ENCODE results near the gene EHMT1.

Gene EHMT1

GRCh38 chr9:137645211-137645610, 26.4 kb downstream of the EHMT1 start:
- H3K9ac ChIP-seq (ENCODE audit: low read depth in 1 of 2, low read length in 2 of 2) = no peak overlapping the region
- no peaks in the 10 kb centered on the region for H3K9me3 ChIP-seq (ENCODE audit: control insufficient read depth in 1 of 2, low read length in 2 of 2)
- H3K27me3 ChIP-seq (ENCODE audit: control insufficient read depth in 1 of 2, insufficient read depth in 2 of 2, low read length in 2 of 2) = no peaks in the 10 kb centered on the region
- no peak overlapping the region for H3K4me3 ChIP-seq (ENCODE audit: low read depth in 1 of 2, low read length in 2 of 2)
- H3K4me1 ChIP-seq (ENCODE audit: control insufficient read depth in 1 of 2, insufficient read depth in 2 of 2, low read length in 2 of 2) = no peaks in the 10 kb centered on the region
- H3K36me3 ChIP-seq (ENCODE audit: control insufficient read depth in 1 of 2, insufficient read depth in 2 of 2, low read length in 2 of 2) = peaks cover 5 to 19% of the 10 kb centered on the region in 2 donors
- H3K27ac ChIP-seq (ENCODE audit: low read depth, low read length) = no peak overlapping the region

GRCh38 chr9:137646341-137646740, 27.5 kb downstream of the EHMT1 start:
- Histone ChIP-seq H3K36me3 (ENCODE audit: control insufficient read depth in 1 of 2, insufficient read depth in 2 of 2, low read length in 2 of 2) (peaks cover 5 to 22% of the 10 kb centered on the region in 2 donors), H3K4me1 (ENCODE audit: control insufficient read depth in 1 of 2, insufficient read depth in 2 of 2, low read length in 2 of 2) (no peaks in the 10 kb centered on the region), H3K27ac (ENCODE audit: low read depth, low read length) (no peak overlapping the region), H3K9me3 (ENCODE audit: control insufficient read depth in 1 of 2, low read length in 2 of 2) (no peaks in the 10 kb centered on the region), H3K9ac (ENCODE audit: low read depth in 1 of 2, low read length in 2 of 2) (no peak overlapping the region), H3K27me3 (ENCODE audit: control insufficient read depth in 1 of 2, insufficient read depth in 2 of 2, low read length in 2 of 2) (no peaks in the 10 kb centered on the region), H3K4me3 (ENCODE audit: low read depth in 1 of 2, low read length in 2 of 2) (no peak overlapping the region)

GRCh38 chr9:137647096-137647714, 28.4 kb downstream of the EHMT1 start:
- Histone ChIP-seq H3K4me3 (ENCODE audit: low read depth in 1 of 2, low read length in 2 of 2) (peak overlapping the region in 1 of 2 donors; percentile 17), H3K4me1 (ENCODE audit: control insufficient read depth in 1 of 2, insufficient read depth in 2 of 2, low read length in 2 of 2) (no peaks in the 10 kb centered on the region), H3K9me3 (ENCODE audit: control insufficient read depth in 1 of 2, low read length in 2 of 2) (no peaks in the 10 kb centered on the region), H3K27ac (ENCODE audit: low read depth, low read length) (no peak overlapping the region), H3K27me3 (ENCODE audit: control insufficient read depth in 1 of 2, insufficient read depth in 2 of 2, low read length in 2 of 2) (no peaks in the 10 kb centered on the region), H3K9ac (ENCODE audit: low read depth in 1 of 2, low read length in 2 of 2) (no peak overlapping the region), H3K36me3 (ENCODE audit: control insufficient read depth in 1 of 2, insufficient read depth in 2 of 2, low read length in 2 of 2) (peaks cover 5 to 26% of the 10 kb centered on the region in 2 donors)

GRCh38 chr9:137648396-137648795, 29.6 kb downstream of the EHMT1 start:
- H3K4me3 ChIP-seq (ENCODE audit: low read depth in 1 of 2, low read length in 2 of 2) = no peak overlapping the region

GRCh38 chr9:137649553-137649952, 30.7 kb downstream of the EHMT1 start:
- no peak overlapping the region for H3K9ac ChIP-seq (ENCODE audit: low read depth in 1 of 2, low read length in 2 of 2)
- no peaks in the 10 kb centered on the region for H3K27me3 ChIP-seq (ENCODE audit: control insufficient read depth in 1 of 2, insufficient read depth in 2 of 2, low read length in 2 of 2)
- H3K36me3 ChIP-seq (ENCODE audit: control insufficient read depth in 1 of 2, insufficient read depth in 2 of 2, low read length in 2 of 2) = peaks cover 0 to 30% of the 10 kb centered on the region in 2 donors
- no peaks in the 10 kb centered on the region for H3K9me3 ChIP-seq (ENCODE audit: control insufficient read depth in 1 of 2, low read length in 2 of 2)
- H3K4me1 ChIP-seq (ENCODE audit: control insufficient read depth in 1 of 2, insufficient read depth in 2 of 2, low read length in 2 of 2) = no peaks in the 10 kb centered on the region
- no peak overlapping the region for H3K4me3 ChIP-seq (ENCODE audit: low read depth in 1 of 2, low read length in 2 of 2)
- no peak overlapping the region for H3K27ac ChIP-seq (ENCODE audit: low read depth, low read length)

More at GRCh38 chr9:137648396-137648795, 29.6 kb downstream of the EHMT1 start:
- Histone ChIP-seq H3K27ac (ENCODE audit: low read depth, low read length) (no peak overlapping the region), H3K9ac (ENCODE audit: low read depth in 1 of 2, low read length in 2 of 2) (no peak overlapping the region), H3K9me3 (ENCODE audit: control insufficient read depth in 1 of 2, low read length in 2 of 2) (no peaks in the 10 kb centered on the region), H3K36me3 (ENCODE audit: control insufficient read depth in 1 of 2, insufficient read depth in 2 of 2, low read length in 2 of 2) (peaks cover 5 to 31% of the 10 kb centered on the region in 2 donors), H3K4me1 (ENCODE audit: control insufficient read depth in 1 of 2, insufficient read depth in 2 of 2, low read length in 2 of 2) (no peaks in the 10 kb centered on the region), H3K27me3 (ENCODE audit: control insufficient read depth in 1 of 2, insufficient read depth in 2 of 2, low read length in 2 of 2) (no peaks in the 10 kb centered on the region)

- peaks cover 0 to 33% of the 10 kb centered on the region in 2 donors for H3K36me3 ChIP-seq (ENCODE audit: control insufficient read depth in 1 of 2, insufficient read depth in 2 of 2, low read length in 2 of 2)
- no peaks in the 10 kb centered on the region for H3K27me3 ChIP-seq (ENCODE audit: control insufficient read depth in 1 of 2, insufficient read depth in 2 of 2, low read length in 2 of 2)
- no peaks in the 10 kb centered on the region for H3K4me1 ChIP-seq (ENCODE audit: control insufficient read depth in 1 of 2, insufficient read depth in 2 of 2, low read length in 2 of 2)
- H3K9ac ChIP-seq (ENCODE audit: low read depth in 1 of 2, low read length in 2 of 2) = no peak overlapping the region
- H3K4me3 ChIP-seq (ENCODE audit: low read depth in 1 of 2, low read length in 2 of 2) = no peak overlapping the region
- no peak overlapping the region for H3K27ac ChIP-seq (ENCODE audit: low read depth, low read length)
- H3K9me3 ChIP-seq (ENCODE audit: control insufficient read depth in 1 of 2, low read length in 2 of 2) = no peaks in the 10 kb centered on the region
Observed at GRCh38 chr9:137650259-137650658, 31.5 kb downstream of the EHMT1 start.

- Histone ChIP-seq H3K9me3 (ENCODE audit: control insufficient read depth in 1 of 2, low read length in 2 of 2) (no peaks in the 10 kb centered on the region), H3K27me3 (ENCODE audit: control insufficient read depth in 1 of 2, insufficient read depth in 2 of 2, low read length in 2 of 2) (no peaks in the 10 kb centered on the region), H3K27ac (ENCODE audit: low read depth, low read length) (no peak overlapping the region), H3K36me3 (ENCODE audit: control insufficient read depth in 1 of 2, insufficient read depth in 2 of 2, low read length in 2 of 2) (peaks cover 4 to 37% of the 10 kb centered on the region in 2 donors), H3K4me1 (ENCODE audit: control insufficient read depth in 1 of 2, insufficient read depth in 2 of 2, low read length in 2 of 2) (no peaks in the 10 kb centered on the region), H3K4me3 (ENCODE audit: low read depth in 1 of 2, low read length in 2 of 2) (no peak overlapping the region), H3K9ac (ENCODE audit: low read depth in 1 of 2, low read length in 2 of 2) (no peak overlapping the region)
Observed at GRCh38 chr9:137650779-137651178, 32.0 kb downstream of the EHMT1 start.

- H3K27me3 ChIP-seq (ENCODE audit: control insufficient read depth in 1 of 2, insufficient read depth in 2 of 2, low read length in 2 of 2) = no peaks in the 10 kb centered on the region
- no peaks in the 10 kb centered on the region for H3K4me1 ChIP-seq (ENCODE audit: control insufficient read depth in 1 of 2, insufficient read depth in 2 of 2, low read length in 2 of 2)
- peaks cover 4 to 26% of the 10 kb centered on the region in 2 donors for H3K36me3 ChIP-seq (ENCODE audit: control insufficient read depth in 1 of 2, insufficient read depth in 2 of 2, low read length in 2 of 2)
- H3K27ac ChIP-seq (ENCODE audit: low read depth, low read length) = no peak overlapping the region
- no peaks in the 10 kb centered on the region for H3K9me3 ChIP-seq (ENCODE audit: control insufficient read depth in 1 of 2, low read length in 2 of 2)
- H3K9ac ChIP-seq (ENCODE audit: low read depth in 1 of 2, low read length in 2 of 2) = no peak overlapping the region
- no peak overlapping the region for H3K4me3 ChIP-seq (ENCODE audit: low read depth in 1 of 2, low read length in 2 of 2)
Observed at GRCh38 chr9:137656416-137656815, 37.6 kb downstream of the EHMT1 start.

GRCh38 chr9:137657606-137658005, 38.8 kb downstream of the EHMT1 start:
- H3K4me1 ChIP-seq (ENCODE audit: control insufficient read depth in 1 of 2, insufficient read depth in 2 of 2, low read length in 2 of 2) = no peaks in the 10 kb centered on the region
- H3K9ac ChIP-seq (ENCODE audit: low read depth in 1 of 2, low read length in 2 of 2) = no peak overlapping the region
- no peak overlapping the region for H3K4me3 ChIP-seq (ENCODE audit: low read depth in 1 of 2, low read length in 2 of 2)
- H3K9me3 ChIP-seq (ENCODE audit: control insufficient read depth in 1 of 2, low read length in 2 of 2) = no peaks in the 10 kb centered on the region
- no peaks in the 10 kb centered on the region for H3K27me3 ChIP-seq (ENCODE audit: control insufficient read depth in 1 of 2, insufficient read depth in 2 of 2, low read length in 2 of 2)
- H3K36me3 ChIP-seq (ENCODE audit: control insufficient read depth in 1 of 2, insufficient read depth in 2 of 2, low read length in 2 of 2) = peaks cover 4 to 20% of the 10 kb centered on the region in 2 donors
- no peak overlapping the region for H3K27ac ChIP-seq (ENCODE audit: low read depth, low read length)

- no peaks in the 10 kb centered on the region for H3K9me3 ChIP-seq (ENCODE audit: control insufficient read depth in 1 of 2, low read length in 2 of 2)
- peaks cover 4 to 16% of the 10 kb centered on the region in 2 donors for H3K36me3 ChIP-seq (ENCODE audit: control insufficient read depth in 1 of 2, insufficient read depth in 2 of 2, low read length in 2 of 2)
- H3K27me3 ChIP-seq (ENCODE audit: control insufficient read depth in 1 of 2, insufficient read depth in 2 of 2, low read length in 2 of 2) = no peaks in the 10 kb centered on the region
- H3K27ac ChIP-seq (ENCODE audit: low read depth, low read length) = no peak overlapping the region
- no peak overlapping the region for H3K4me3 ChIP-seq (ENCODE audit: low read depth in 1 of 2, low read length in 2 of 2)
- no peak overlapping the region for H3K9ac ChIP-seq (ENCODE audit: low read depth in 1 of 2, low read length in 2 of 2)
- H3K4me1 ChIP-seq (ENCODE audit: control insufficient read depth in 1 of 2, insufficient read depth in 2 of 2, low read length in 2 of 2) = no peaks in the 10 kb centered on the region
Observed at GRCh38 chr9:137658781-137659180, 40.0 kb downstream of the EHMT1 start.

All from duodenal mucosa (tissue), 2 donors.